HepG2 (cell line): Measurements from ENCODE around the gene LGALS4. TPM values are rescaled to one million over a fixed set of nuclear protein-coding genes. Genes with fewer than 3 reads are reported as not detected.

Experiments
- BHLHE40 ChIP-seq: IDR thresholded peaks from 2 replicates; pipeline ENCODE4 v1.6.1; 2011; ENCODE audit warnings: low read length, improper control_type of control experiment
- CBX2 ChIP-seq, 2 experiments: fragments of 200-600 bp in 1 of 2; sonication (generic); formaldehyde crosslinking in 1 of 2; IDR thresholded peaks; 2 replicates each; pipeline versions ENCODE4 v1.7.0 to v1.8.1; 2018 to 2022; ENCODE audit warnings: low read depth in 2 of 2, low read length in 1 of 2, mild to moderate bottlenecking in 1 of 2, missing genetic modification reagents in 1 of 2
- FOXA3 ChIP-seq: IDR thresholded peaks from 2 replicates; pipeline ENCODE4 v1.6.1; 2016; ENCODE audit warnings: missing genetic modification reagents, missing compliant biosample characterization
- HNRNPL ChIP-seq: fragments of 200-400 bp; formaldehyde crosslinking; IDR thresholded peaks from 2 replicates; pipeline ENCODE4 v1.6.1; 2017; ENCODE audit warnings: mild to moderate bottlenecking, low read depth, low read length
- MATR3 ChIP-seq: sonication (generic); formaldehyde crosslinking; IDR thresholded peaks from 2 replicates; pipeline ENCODE4 v1.4.0; 2020; ENCODE audit warnings: missing genetic modification reagents
- NFIB ChIP-seq: sonication (generic); formaldehyde crosslinking; IDR thresholded peaks from 2 replicates; pipeline ENCODE4 v1.9.0; 2021; ENCODE audit warnings: missing genetic modification reagents, mild to moderate bottlenecking, borderline replicate concordance
- NONO ChIP-seq, 2 experiments: fragments of 450-650 bp in 1 of 2; sonication (generic) in 1 of 2; formaldehyde crosslinking in 1 of 2; IDR thresholded peaks in 1 of 2; conservative IDR thresholded peaks in 1 of 2; 2 replicates each; pipeline versions ENCODE4 v1.6.1 to v1.8.0; 2017 to 2022; ENCODE audit warnings: mild to moderate bottlenecking in 1 of 2, missing genetic modification reagents in 1 of 2, moderate library complexity in 1 of 2
- SIX4 ChIP-seq: sonication (generic); formaldehyde crosslinking; IDR thresholded peaks from 2 replicates; pipeline ENCODE4 v1.4.0; 2020; ENCODE audit warnings: missing genetic modification reagents
- ZFP36L2 ChIP-seq: sonication (generic); formaldehyde crosslinking; IDR thresholded peaks from 2 replicates; pipeline ENCODE4 v1.4.0; 2020; ENCODE audit warnings: missing genetic modification reagents
- ZNF205 ChIP-seq: IDR thresholded peaks from 2 replicates; pipeline ENCODE4 v1.6.1; 2018; ENCODE audit warnings: missing biosample characterization, missing genetic modification reagents
- ZNF333 ChIP-seq: sonication (generic); formaldehyde crosslinking; IDR thresholded peaks from 2 replicates; pipeline ENCODE4 v1.4.0; 2020; ENCODE audit warnings: mild to moderate bottlenecking, missing genetic modification reagents, borderline replicate concordance
- ZSCAN5A ChIP-seq: sonication (generic); formaldehyde crosslinking; IDR thresholded peaks from 2 replicates; pipeline ENCODE4 v1.8.0; 2022; ENCODE audit warnings: mild to moderate bottlenecking, missing genetic modification reagents, borderline replicate concordance
- polyA plus RNA-seq, 8 experiments: library from polyadenylated mRNA; depleted of rRNA in 3 of 8; stranded (reverse) in 7 of 8; unstranded in 1 of 8; fragments of >200 nt; fragmentation: Illumina TruSeq in 4 of 8; extraction: Trizol in 4 of 8; gene quantifications; 2 replicates each; pipeline versions ENCODE4 v1.2.1 to v1.2.3, GENCODE V29; 2011 to 2016; ENCODE audit warnings: low read depth in 4 of 8, missing spikeins in 1 of 8, mixed read lengths in 1 of 8; ENCODE audit not compliant: insufficient read depth in 1 of 8
- total RNA-seq, 5 experiments: library from RNA; depleted of rRNA; stranded (reverse); fragments of >200 nt; fragmentation: Illumina TruSeq; extraction: Trizol; gene quantifications; 2 replicates each; pipeline ENCODE4 v1.2.3, GENCODE V29; 2016; ENCODE audit warnings: low read depth in 1 of 5
- TF ChIP-seq, protein P1 (sequence below): sonication (generic); formaldehyde crosslinking; IDR thresholded peaks from 2 replicates; pipeline ENCODE4 v1.8.0; 2022; ENCODE audit warnings: missing genetic modification reagents, low read depth, mild to moderate bottlenecking, borderline replicate concordance
- TF ChIP-seq, protein P2 (sequence below): sonication (generic); formaldehyde crosslinking; conservative IDR thresholded peaks from 2 replicates; pipeline ENCODE4 v1.4.0; 2020; ENCODE audit warnings: missing genetic modification reagents
- TF ChIP-seq, protein P3 (sequence below): sonication (generic); formaldehyde crosslinking; IDR thresholded peaks from 2 replicates; pipeline ENCODE4 v1.4.0; 2020; ENCODE audit warnings: missing genetic modification reagents
- TF ChIP-seq, protein P4 (sequence below): sonication (generic); formaldehyde crosslinking; IDR thresholded peaks from 2 replicates; pipeline ENCODE4 v1.8.0; 2022; ENCODE audit warnings: missing genetic modification reagents, mild to moderate bottlenecking, moderate library complexity, borderline replicate concordance
- TF ChIP-seq, protein P5 (sequence below), 2 experiments: fragments of 450-650 bp in 1 of 2; sonication (generic) in 1 of 2; formaldehyde crosslinking; IDR thresholded peaks; 2 replicates each; pipeline versions ENCODE4 v1.5.0 to v1.8.0; 2020 to 2022; ENCODE audit warnings: mild to moderate bottlenecking in 1 of 2, missing genetic modification reagents in 1 of 2
- TF ChIP-seq, protein P6 (sequence below): IDR thresholded peaks from 2 replicates; pipeline ENCODE4 v1.6.1; 2016; ENCODE audit warnings: missing compliant biosample characterization, missing genetic modification reagents, borderline replicate concordance

LGALS4 gene
- total and polyA plus RNA-seq, 2 of the 13 experiments (the other 11 are each of a cell fraction or from before 2014, with no cell fraction given), result 0.24 to 0.71 TPM

DNA sequence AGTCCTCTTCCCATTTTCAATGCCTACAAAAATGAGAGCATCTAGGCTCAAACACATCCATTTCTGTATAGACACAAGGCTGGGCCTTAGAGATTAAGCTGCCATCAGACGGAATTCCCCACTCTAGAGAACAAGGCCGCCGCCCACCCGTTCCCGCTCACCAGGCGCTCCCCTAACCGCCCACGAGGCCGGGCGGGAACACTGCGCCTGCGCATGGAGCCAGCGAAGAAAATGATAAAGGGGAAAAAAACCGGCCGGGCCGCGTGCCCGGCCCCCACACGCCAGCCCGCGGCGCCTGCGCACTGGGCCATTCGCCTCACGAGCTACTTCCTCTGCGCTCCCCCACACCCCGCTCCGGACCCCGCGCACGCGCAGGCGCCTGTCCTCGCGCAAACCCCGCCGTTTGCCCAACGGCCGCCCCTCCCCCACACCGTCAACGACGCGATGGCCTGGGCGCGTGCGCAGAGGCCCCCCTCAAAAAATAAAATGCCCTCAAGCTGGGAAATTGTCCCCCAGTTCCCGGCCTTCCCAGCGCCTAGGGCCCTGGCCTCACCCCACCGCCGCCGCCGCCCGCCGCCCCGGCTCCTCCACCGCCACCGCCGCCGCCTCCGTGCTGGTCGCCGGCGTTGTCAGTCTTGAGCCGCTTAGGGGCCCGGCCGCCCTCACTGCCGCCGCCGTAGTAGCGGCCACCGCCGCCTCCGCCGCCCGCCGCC, 36.6 kb upstream of the LGALS4 start (continued):
- TF ChIP-seq, protein P1, sequence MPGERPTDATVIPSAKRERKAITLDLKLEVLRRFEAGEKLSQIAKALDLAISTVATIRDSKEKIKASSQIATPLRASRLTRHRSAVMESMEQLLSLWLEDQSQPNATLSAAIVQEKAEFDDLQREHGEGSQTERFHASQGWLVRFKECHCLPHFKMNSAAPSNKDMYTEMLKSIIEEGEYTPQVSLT (CRISPR knock-in tag), result no peak
- no peak for TF ChIP-seq SIX4 (CRISPR knock-in tag)
- no peak for TF ChIP-seq NFIB
- 0 out of 2 replicates have a peak, but pooled peaks have one; percentile 37 for TF ChIP-seq ZNF205
- TF ChIP-seq, protein P2, sequence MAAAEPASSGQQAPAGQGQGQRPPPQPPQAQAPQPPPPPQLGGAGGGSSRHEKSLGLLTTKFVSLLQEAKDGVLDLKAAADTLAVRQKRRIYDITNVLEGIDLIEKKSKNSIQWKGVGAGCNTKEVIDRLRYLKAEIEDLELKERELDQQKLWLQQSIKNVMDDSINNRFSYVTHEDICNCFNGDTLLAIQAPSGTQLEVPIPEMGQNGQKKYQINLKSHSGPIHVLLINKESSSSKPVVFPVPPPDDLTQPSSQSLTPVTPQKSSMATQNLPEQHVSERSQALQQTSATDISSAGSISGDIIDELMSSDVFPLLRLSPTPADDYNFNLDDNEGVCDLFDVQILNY (CRISPR knock-in tag), result no peak
- TF ChIP-seq MATR3 (CRISPR knock-in tag), result no peak
- no peak for TF ChIP-seq HNRNPL
- TF ChIP-seq BHLHE40, result peak; percentile 50; the same call in 1 of the 2 replicates
- TF ChIP-seq, protein P3, sequence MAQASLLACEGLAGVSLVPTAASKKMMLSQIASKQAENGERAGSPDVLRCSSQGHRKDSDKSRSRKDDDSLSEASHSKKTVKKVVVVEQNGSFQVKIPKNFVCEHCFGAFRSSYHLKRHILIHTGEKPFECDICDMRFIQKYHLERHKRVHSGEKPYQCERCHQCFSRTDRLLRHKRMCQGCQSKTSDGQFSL (CRISPR knock-in tag), result peak; percentile 91
- 0 out of 2 replicates have a peak, but pooled peaks have one; percentile 7 for TF ChIP-seq FOXA3 (CRISPR knock-in tag)
- no peak for TF ChIP-seq ZFP36L2
- TF ChIP-seq, protein P4, sequence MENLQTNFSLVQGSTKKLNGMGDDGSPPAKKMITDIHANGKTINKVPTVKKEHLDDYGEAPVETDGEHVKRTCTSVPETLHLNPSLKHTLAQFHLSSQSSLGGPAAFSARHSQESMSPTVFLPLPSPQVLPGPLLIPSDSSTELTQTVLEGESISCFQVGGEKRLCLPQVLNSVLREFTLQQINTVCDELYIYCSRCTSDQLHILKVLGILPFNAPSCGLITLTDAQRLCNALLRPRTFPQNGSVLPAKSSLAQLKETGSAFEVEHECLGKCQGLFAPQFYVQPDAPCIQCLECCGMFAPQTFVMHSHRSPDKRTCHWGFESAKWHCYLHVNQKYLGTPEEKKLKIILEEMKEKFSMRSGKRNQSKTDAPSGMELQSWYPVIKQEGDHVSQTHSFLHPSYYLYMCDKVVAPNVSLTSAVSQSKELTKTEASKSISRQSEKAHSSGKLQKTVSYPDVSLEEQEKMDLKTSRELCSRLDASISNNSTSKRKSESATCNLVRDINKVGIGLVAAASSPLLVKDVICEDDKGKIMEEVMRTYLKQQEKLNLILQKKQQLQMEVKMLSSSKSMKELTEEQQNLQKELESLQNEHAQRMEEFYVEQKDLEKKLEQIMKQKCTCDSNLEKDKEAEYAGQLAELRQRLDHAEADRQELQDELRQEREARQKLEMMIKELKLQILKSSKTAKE, result no peak
- no peak for TF ChIP-seq NONO (IDR thresholded peaks at IDR 0.05)
- no peak for TF ChIP-seq NONO (CRISPR knock-in tag; conservative IDR thresholded peaks at IDR 0.05)
- no peak for TF ChIP-seq ZSCAN5A
- TF ChIP-seq, protein P5, sequence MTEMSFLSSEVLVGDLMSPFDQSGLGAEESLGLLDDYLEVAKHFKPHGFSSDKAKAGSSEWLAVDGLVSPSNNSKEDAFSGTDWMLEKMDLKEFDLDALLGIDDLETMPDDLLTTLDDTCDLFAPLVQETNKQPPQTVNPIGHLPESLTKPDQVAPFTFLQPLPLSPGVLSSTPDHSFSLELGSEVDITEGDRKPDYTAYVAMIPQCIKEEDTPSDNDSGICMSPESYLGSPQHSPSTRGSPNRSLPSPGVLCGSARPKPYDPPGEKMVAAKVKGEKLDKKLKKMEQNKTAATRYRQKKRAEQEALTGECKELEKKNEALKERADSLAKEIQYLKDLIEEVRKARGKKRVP (CRISPR knock-in tag; IDR thresholded peaks at IDR 0.05), result peak in 1 of 2 experiments; percentile 37; a peak in 1 of 4 replicates
- no peak for TF ChIP-seq ZNF333 (CRISPR knock-in tag)
- TF ChIP-seq, protein P6, sequence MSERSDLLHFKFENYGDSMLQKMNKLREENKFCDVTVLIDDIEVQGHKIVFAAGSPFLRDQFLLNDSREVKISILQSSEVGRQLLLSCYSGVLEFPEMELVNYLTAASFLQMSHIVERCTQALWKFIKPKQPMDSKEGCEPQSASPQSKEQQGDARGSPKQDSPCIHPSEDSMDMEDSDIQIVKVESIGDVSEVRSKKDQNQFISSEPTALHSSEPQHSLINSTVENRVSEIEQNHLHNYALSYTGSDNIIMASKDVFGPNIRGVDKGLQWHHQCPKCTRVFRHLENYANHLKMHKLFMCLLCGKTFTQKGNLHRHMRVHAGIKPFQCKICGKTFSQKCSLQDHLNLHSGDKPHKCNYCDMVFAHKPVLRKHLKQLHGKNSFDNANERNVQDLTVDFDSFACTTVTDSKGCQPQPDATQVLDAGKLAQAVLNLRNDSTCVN (CRISPR knock-in tag), result no peak; the same call in 1 of the 2 replicates
- no peak for TF ChIP-seq CBX2 (IDR thresholded peaks at IDR 0.05; ENCODE audit: low read depth, low read length)
- no peak for TF ChIP-seq CBX2 (CRISPR knock-in tag; IDR thresholded peaks at IDR 0.05; ENCODE audit: low read depth)
